GM21717 (cell line): Measurements from ENCODE around the gene LENG1.

Source experiments
- ATAC-seq: cut with Tn5 transposase; IDR thresholded peaks from one replicate; pipeline ENCODE4 v1.9.1; 2021; ENCODE audit warnings: mild to moderate bottlenecking, moderate library complexity; ENCODE audit not compliant: unreplicated experiment

LENG1 gene

GRCh38 chr19:54165222-54165621 lies 5.7 kb upstream of the LENG1 start:
- no peak for ATAC-seq

- ATAC-seq, result no peak
Observed at GRCh38 chr19:54164369-54165068, 5.0 kb upstream of the LENG1 start.

- ATAC-seq, result no peak
Observed at GRCh38 chr19:54162884-54163283, 3.4 kb upstream of the LENG1 start.

GRCh38 chr19:54162241-54162805 lies 2.8 kb upstream of the LENG1 start:
- no peak for ATAC-seq

GRCh38 chr19:54160854-54161253 lies 1.3 kb upstream of the LENG1 start:
- no peak for ATAC-seq

- ATAC-seq, result no peak
Observed at GRCh38 chr19:54160182-54160811, 776 bp upstream of the LENG1 start.

- no peak for ATAC-seq
Observed at GRCh38 chr19:54158812-54159351, 639 bp downstream of the LENG1 start.

- no peak for ATAC-seq
Observed at GRCh38 chr19:54156953-54157352, 2.6 kb downstream of the LENG1 start.

- no peak for ATAC-seq
Observed at GRCh38 chr19:54156490-54156889, 3.0 kb downstream of the LENG1 start.

- no peak for ATAC-seq
Observed at GRCh38 chr19:54155694-54156093, 3.8 kb downstream of the LENG1 start.

GRCh38 chr19:54154603-54155345 lies 4.7 kb downstream of the LENG1 start:
- ATAC-seq, result no peak

GRCh38 chr19:54153731-54154326 lies 5.7 kb downstream of the LENG1 start:
- no peak for ATAC-seq

- ATAC-seq, result no peak
Observed at GRCh38 chr19:54152878-54153524, 6.5 kb downstream of the LENG1 start.

- no peak for ATAC-seq
Observed at GRCh38 chr19:54152267-54152666, 7.3 kb downstream of the LENG1 start.

GRCh38 chr19:54151362-54152035 lies 8.0 kb downstream of the LENG1 start:
- no peak for ATAC-seq

- ATAC-seq, result no peak
Observed at GRCh38 chr19:54149021-54149812, 10.3 kb downstream of the LENG1 start.

- ATAC-seq, result no peak
Observed at GRCh38 chr19:54148158-54148557, 11.4 kb downstream of the LENG1 start.

- no peak for ATAC-seq
Observed at GRCh38 chr19:54147676-54148075, 11.8 kb downstream of the LENG1 start.

- no peak for ATAC-seq
Observed at GRCh38 chr19:54145541-54146158, 13.9 kb downstream of the LENG1 start.
